Activated CD4-positive, alpha-beta memory T cell treated with anti-CD3 and anti-CD28 coated beads, Interleukin-2, amount 10 ng/mL, durations not matched to agents 7 days and 5 days (primary cell): ENCODE measurements around the gene MFNG. TPM values are rescaled to one million over a fixed set of nuclear protein-coding genes. Genes with fewer than 3 reads are reported as not detected.

Experiments used
- CTCF ChIA-PET: fragments of 350-600 bp; sonication (Branson Sonifier 250); formaldehyde crosslinking; loops from one replicate; lab custom pipeline; 2021; ENCODE audit warnings: antibody characterized with exemption, inconsistent platforms; lab: Charles Lee
- POLR2A ChIA-PET: fragments of 350-600 bp; sonication (Branson Sonifier 250); formaldehyde crosslinking; loops from one replicate; lab custom pipeline; 2021; ENCODE audit warnings: antibody characterized with exemption; lab: Charles Lee
- DNase-seq: peaks from one replicate; pipeline ENCODE4 v3.0.0-alpha.2; 2020
- H3K27ac Mint-ChIP-seq: one replicate; pipeline ENCODE4 v1.8.0; 2021; ENCODE audit warnings: mild to moderate bottlenecking, mixed read lengths
- H3K27me3 Mint-ChIP-seq: one replicate; pipeline ENCODE4 v1.8.0; 2021; ENCODE audit warnings: mixed read lengths
- H3K36me3 Mint-ChIP-seq: one replicate; pipeline ENCODE4 v1.8.0; 2021; ENCODE audit warnings: low read depth, mixed read lengths
- H3K4me1 Mint-ChIP-seq: one replicate; pipeline ENCODE4 v1.8.0; 2021; ENCODE audit warnings: mixed read lengths
- H3K4me3 Mint-ChIP-seq: one replicate; pipeline ENCODE4 v1.8.0; 2021; ENCODE audit warnings: mild to moderate bottlenecking, mixed read lengths
- H3K9me3 Mint-ChIP-seq: one replicate; pipeline ENCODE4 v1.8.0; 2021; ENCODE audit warnings: mixed read lengths
- total RNA-seq, 2 experiments: library from RNA; stranded (reverse); gene quantifications; one replicate each; pipeline ENCODE4 v1.2.3, GENCODE V29; 2021

The MFNG gene
- total RNA-seq, 2 experiments from 2014 or later, result 200 to 203 TPM

GRCh38 chr22:37428649-37429586, 57.3 kb downstream of the MFNG start:
- H3K36me3 Mint-ChIP-seq, result peaks cover 7% of the 10 kb centered on the region
- ChIA-PET POLR2A (interaction anchor here (0.7 to 1.8 kb wide), 2 partner anchors 112 to 162 kb away, joined by 3 to 7 read pairs; no protein-coding TSS in a partner anchor), CTCF (interaction anchor here (0.8 to 2.0 kb wide), 19 partner anchors 8 to 168 kb away, joined by 3 to 12 read pairs (median 3); partner anchors contain the start of gene CYTH4)
- peak; percentile 57 for DNase-seq
- H3K4me1 Mint-ChIP-seq, result peaks cover 36% of the 10 kb centered on the region
- H3K9me3 Mint-ChIP-seq, result peaks cover 12% of the 10 kb centered on the region
- peaks cover 60% of the 10 kb centered on the region for H3K27me3 Mint-ChIP-seq
- H3K27ac Mint-ChIP-seq, result no peak overlapping the region
- no peak overlapping the region for H3K4me3 Mint-ChIP-seq

GRCh38 chr22:37427711-37428635, 58.2 kb downstream of the MFNG start:
- Mint-ChIP-seq H3K36me3 (peaks cover 7% of the 10 kb centered on the region), H3K9me3 (peaks cover 9% of the 10 kb centered on the region), H3K27ac (no peak overlapping the region), H3K4me3 (no peak overlapping the region), H3K4me1 (peaks cover 31% of the 10 kb centered on the region), H3K27me3 (peaks cover 62% of the 10 kb centered on the region)
- CTCF ChIA-PET, result interaction anchor here (0.8 to 2.0 kb wide), 13 partner anchors 10 to 160 kb away, joined by 3 to 12 read pairs (median 3); partner anchors contain the start of gene CYTH4
- DNase-seq, result no peak
- POLR2A ChIA-PET, result interaction anchor here (0.7 to 1.8 kb wide), 2 partner anchors 111 to 161 kb away, joined by 3 to 7 read pairs; no protein-coding TSS in a partner anchor

DNA sequence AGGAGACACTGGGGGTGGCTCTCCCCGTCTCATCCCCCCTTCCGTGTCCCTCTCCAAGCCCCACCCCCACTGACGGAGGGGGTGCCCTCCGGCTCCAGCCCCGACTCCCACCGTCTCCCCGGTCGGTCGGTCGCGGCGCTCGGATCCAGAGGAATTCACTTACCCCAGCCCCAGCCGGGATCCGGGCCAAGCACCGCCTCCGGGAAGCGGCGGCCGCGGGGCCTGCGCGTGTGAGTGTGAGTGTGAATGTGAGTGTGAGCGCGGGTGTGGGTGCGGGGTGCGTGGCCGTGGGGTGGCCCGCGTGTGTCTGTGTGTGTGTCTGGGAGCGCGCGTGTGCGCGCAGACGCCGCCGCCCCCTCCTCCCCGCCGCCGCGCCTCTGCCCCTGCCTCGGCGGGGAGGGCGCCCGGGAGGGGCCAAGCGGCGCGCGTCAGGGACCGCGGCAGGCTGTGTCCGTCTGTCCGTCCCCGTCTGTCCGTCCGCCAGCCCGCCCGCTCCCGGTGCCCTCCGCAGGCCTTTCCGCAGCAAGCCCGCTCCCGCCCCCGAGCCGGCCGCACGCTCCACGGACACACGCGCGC, 59.0 kb downstream of the MFNG start, which contains the start of gene ELFN2:
ELFN2 (minus strand) TSS at position 345 of the 576 bp plus-strand sequence. CDS start 51,945 bp downstream, outside the sequence.
- no peak within 1 kb of the TSS for H3K4me3 Mint-ChIP-seq
- H3K36me3 Mint-ChIP-seq, result peaks cover 1% of the 10 kb centered on the region
- no peak for DNase-seq
- H3K27ac Mint-ChIP-seq, result no peak within 1 kb of the TSS
- peaks cover 23% of the 10 kb centered on the region for H3K4me1 Mint-ChIP-seq
- peaks cover 63% of the 10 kb centered on the region for H3K27me3 Mint-ChIP-seq
- CTCF ChIA-PET, result no interaction called here
- peaks cover 2% of the 10 kb centered on the region for H3K9me3 Mint-ChIP-seq
- POLR2A ChIA-PET, result no interaction called here

- Mint-ChIP-seq H3K27ac (no peak overlapping the region), H3K4me3 (no peak overlapping the region), H3K36me3 (no peaks in the 10 kb centered on the region), H3K9me3 (no peaks in the 10 kb centered on the region), H3K27me3 (peaks cover 66% of the 10 kb centered on the region), H3K4me1 (peaks cover 18% of the 10 kb centered on the region)
- ChIA-PET POLR2A (interaction anchor here (0.9 kb wide), 1 partner anchor 112 kb away, joined by 3 read pairs; no protein-coding TSS in a partner anchor), CTCF (no interaction called here)
- no peak for DNase-seq
These were observed 59.5 kb downstream of the MFNG start for GRCh38 chr22:37426706-37427134.

GRCh38 chr22:37425800-37426705, 60.1 kb downstream of the MFNG start:
- peaks cover 11% of the 10 kb centered on the region for H3K4me1 Mint-ChIP-seq
- no peaks in the 10 kb centered on the region for H3K9me3 Mint-ChIP-seq
- DNase-seq, result no peak
- H3K27ac Mint-ChIP-seq, result no peak overlapping the region
- CTCF ChIA-PET, result no interaction called here
- H3K4me3 Mint-ChIP-seq, result no peak overlapping the region
- POLR2A ChIA-PET, result interaction anchor here (0.9 kb wide), 1 partner anchor 111 kb away, joined by 3 read pairs; no protein-coding TSS in a partner anchor
- peaks cover 73% of the 10 kb centered on the region for H3K27me3 Mint-ChIP-seq
- H3K36me3 Mint-ChIP-seq, result no peaks in the 10 kb centered on the region

DNA sequence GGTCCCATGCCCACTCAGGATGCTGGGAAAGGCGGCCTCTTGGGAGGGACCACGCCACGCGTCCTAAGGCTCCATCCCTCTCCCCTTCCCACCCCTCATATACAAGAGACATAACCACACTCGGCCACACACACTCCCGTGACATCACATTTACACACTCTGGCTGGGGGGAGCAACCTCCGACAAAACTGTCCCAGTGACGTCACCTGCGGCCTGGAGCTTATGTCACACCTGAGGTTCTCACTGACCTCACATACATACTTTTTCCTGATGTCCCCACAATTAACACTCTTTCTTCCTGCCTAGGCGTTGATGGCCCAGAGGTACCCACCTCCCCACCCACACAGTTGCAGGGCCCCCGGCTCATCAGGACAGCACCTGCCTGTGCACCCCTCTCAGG, 60.8 kb downstream of the MFNG start:
- Mint-ChIP-seq H3K4me3 (no peak overlapping the region), H3K36me3 (no peaks in the 10 kb centered on the region), H3K9me3 (no peaks in the 10 kb centered on the region), H3K4me1 (peaks cover 9% of the 10 kb centered on the region), H3K27ac (no peak overlapping the region), H3K27me3 (peaks cover 75% of the 10 kb centered on the region)
- DNase-seq, result no peak
- ChIA-PET CTCF (no interaction called here), POLR2A (no interaction called here)

- peaks cover 75% of the 10 kb centered on the region for H3K27me3 Mint-ChIP-seq
- DNase-seq, result no peak
- no peak overlapping the region for H3K4me3 Mint-ChIP-seq
- no peaks in the 10 kb centered on the region for H3K9me3 Mint-ChIP-seq
- ChIA-PET CTCF (interaction anchor here (1.2 kb wide), 1 partner anchor 9 kb away, joined by 3 read pairs; no protein-coding TSS in a partner anchor), POLR2A (no interaction called here)
- H3K27ac Mint-ChIP-seq, result no peak overlapping the region
- peaks cover 21% of the 10 kb centered on the region for H3K4me1 Mint-ChIP-seq
- H3K36me3 Mint-ChIP-seq, result no peaks in the 10 kb centered on the region
These were observed 62.9 kb downstream of the MFNG start for GRCh38 chr22:37423283-37423682.

DNA sequence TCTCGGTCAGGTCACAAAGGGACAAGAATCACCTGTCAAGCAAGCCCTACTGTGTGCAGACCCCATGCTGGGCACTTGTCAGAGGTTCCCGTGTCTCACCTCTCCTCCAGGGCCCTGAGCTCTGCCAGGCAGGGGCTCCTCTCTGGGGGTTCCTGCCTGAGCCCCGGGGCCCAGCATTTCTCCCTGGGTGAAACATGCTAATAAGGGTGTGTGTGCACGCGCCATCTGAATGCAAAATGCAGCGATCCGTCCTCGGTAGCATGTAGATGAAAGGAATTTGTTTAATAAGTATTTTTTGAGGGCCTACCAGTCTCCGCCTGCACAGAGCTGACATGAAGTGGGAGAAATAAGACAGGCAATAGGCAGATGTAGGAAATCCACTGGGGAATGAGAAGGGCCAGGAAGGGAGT, 64.7 kb downstream of the MFNG start:
- Mint-ChIP-seq H3K4me1 (peaks cover 25% of the 10 kb centered on the region), H3K27ac (no peak overlapping the region), H3K27me3 (peaks cover 76% of the 10 kb centered on the region), H3K36me3 (no peaks in the 10 kb centered on the region), H3K4me3 (no peak overlapping the region), H3K9me3 (no peaks in the 10 kb centered on the region)
- ChIA-PET POLR2A (no interaction called here), CTCF (no interaction called here)
- no peak for DNase-seq

DNA sequence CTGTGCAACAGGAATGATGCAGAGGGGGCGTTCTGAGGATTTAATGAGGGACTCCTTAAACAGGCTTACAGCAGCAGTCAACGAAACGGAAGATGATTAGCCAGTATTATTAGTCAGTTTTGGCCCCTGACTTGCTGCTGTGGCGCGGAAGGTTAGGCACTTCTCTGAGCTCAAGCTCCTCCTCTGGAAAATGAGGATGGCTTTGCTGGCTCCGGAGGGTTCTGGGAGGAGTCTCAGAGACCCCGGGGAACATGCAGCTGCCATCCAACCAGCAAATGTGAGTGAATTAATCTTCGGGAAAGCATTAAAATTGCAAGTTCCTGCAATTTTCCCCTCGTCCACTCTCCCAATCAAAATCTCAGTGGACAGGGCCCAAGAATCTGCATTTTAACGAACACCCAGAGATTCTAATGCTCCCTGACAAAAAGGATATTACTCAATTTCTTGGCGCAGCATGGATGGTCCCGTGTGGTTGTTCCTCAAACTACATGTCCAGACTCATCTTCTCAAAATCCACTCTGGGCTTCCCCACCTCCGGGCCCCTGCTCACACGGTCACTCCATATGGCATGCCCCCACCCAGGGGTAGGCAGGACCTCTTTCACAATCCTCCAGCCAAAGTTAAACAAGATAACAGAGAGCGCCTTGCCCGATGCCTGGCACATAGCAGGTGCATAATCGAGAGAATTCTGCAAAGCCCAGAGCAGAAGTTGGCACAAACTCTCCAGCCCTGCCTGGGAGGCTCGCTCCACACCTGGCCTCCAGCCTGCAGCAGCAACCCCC, 65.3 kb downstream of the MFNG start:
- Mint-ChIP-seq H3K36me3 (no peaks in the 10 kb centered on the region), H3K4me1 (peaks cover 31% of the 10 kb centered on the region), H3K27me3 (peaks cover 74% of the 10 kb centered on the region), H3K9me3 (no peaks in the 10 kb centered on the region), H3K4me3 (peak overlapping the region; percentile 44), H3K27ac (no peak overlapping the region)
- no peak for DNase-seq
- ChIA-PET POLR2A (no interaction called here), CTCF (interaction anchor here (0.8 kb wide), 1 partner anchor 9 kb away, joined by 4 read pairs; no protein-coding TSS in a partner anchor)

GRCh38 chr22:37419969-37420685, 66.1 kb downstream of the MFNG start:
- Mint-ChIP-seq H3K4me1 (peaks cover 32% of the 10 kb centered on the region), H3K27ac (no peak overlapping the region), H3K27me3 (peaks cover 68% of the 10 kb centered on the region), H3K4me3 (peak overlapping the region; percentile 49), H3K9me3 (no peaks in the 10 kb centered on the region), H3K36me3 (no peaks in the 10 kb centered on the region)
- ChIA-PET CTCF (interaction anchor here (0.8 kb wide), 1 partner anchor 10 kb away, joined by 4 read pairs; no protein-coding TSS in a partner anchor), POLR2A (no interaction called here)
- peak; percentile 47 for DNase-seq
